GM19467 (cell line): ENCODE measurements around the gene MRPL28.

Experiments
- ATAC-seq: cut with Tn5 transposase; IDR thresholded peaks from one replicate; pipeline ENCODE4 v1.9.1; 2021; ENCODE audit warnings: mild to moderate bottlenecking, moderate library complexity; ENCODE audit not compliant: unreplicated experiment

The MRPL28 gene

DNA sequence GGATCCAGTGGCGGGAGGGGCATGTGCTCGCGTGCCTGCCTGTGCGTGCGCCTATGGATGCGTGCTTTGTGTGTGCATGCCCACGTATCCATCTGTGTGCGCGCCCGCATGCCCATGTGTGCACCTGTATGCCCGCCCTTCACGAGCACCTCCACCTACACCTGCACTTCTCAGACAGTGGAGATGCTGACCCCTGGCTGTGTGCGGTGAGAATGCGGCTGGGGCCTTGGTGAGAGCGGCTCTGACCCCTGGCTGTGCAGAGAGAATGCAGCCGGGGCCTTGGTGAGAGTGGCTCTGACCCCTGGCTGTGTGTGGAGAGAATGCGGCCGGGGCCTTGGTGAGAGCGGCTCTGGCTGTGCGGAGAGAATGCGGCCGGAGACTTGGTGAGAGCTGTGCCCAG lies 51.7 kb downstream of the MRPL28 start:
- ATAC-seq: no peak

DNA sequence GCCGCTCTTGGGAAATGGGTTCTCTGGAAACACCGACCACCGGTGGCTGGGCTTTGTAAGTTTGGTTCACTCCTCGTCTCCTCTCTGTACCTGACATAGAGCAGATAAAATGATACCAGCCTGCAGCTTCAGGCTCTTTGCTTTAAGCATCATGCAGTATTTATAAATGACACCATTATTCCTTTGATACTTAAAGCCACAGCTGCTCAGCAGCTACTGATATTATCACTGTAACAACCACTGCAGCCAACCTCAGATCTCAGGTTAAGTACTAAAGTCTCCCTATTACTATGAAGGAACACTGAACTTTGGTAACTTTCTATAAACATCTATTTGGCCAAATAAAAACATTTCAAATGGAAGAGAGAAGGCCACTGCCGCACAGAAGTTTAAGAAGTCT lies 52.8 kb downstream of the MRPL28 start:
- ATAC-seq: no peak
